IMR-90 (cell line): ENCODE measurements around the gene SRP9.

Experiments used
- CTCF ChIP-seq: conservative IDR thresholded peaks from 2 replicates; pipeline ENCODE4 v1.5.1; 2012; ENCODE audit warnings: mild to moderate bottlenecking, low read depth, low read length, improper control_type of control experiment
- MXI1 ChIP-seq: IDR thresholded peaks from 2 replicates; pipeline ENCODE4 v1.6.1; 2012; ENCODE audit warnings: low read depth, mild to moderate bottlenecking, low read length, moderate library complexity, borderline replicate concordance
- POLR2A ChIP-seq: IDR thresholded peaks from 2 replicates; pipeline ENCODE4 v1.6.1; 2012; ENCODE audit warnings: mild to moderate bottlenecking, low read depth, low read length
- RAD21 ChIP-seq: IDR thresholded peaks from 2 replicates; pipeline ENCODE4 v1.6.1; 2012; ENCODE audit warnings: low read length, improper control_type of control experiment
- USF2 ChIP-seq: fragments of 150-350 bp; IDR thresholded peaks from 2 replicates; pipeline ENCODE4 v1.6.1; 2017; ENCODE audit warnings: mild to moderate bottlenecking, antibody characterized with exemption, low read length, low read depth

GRCh38 chr1:225830841-225831240, 53.2 kb downstream of the SRP9 start:
- TF ChIP-seq RAD21 (no peak), USF2 (no peak), CTCF (no peak), POLR2A (no peak), MXI1 (no peak)
